ENCODE measurements around the gene CCDC141. TPM values are rescaled to one million over a fixed set of nuclear protein-coding genes. Genes with fewer than 3 reads are reported as not detected.

Gene CCDC141
- polyA plus RNA-seq, 3 donors from 2014 or later = 0.69 to 1.5 TPM; not detected in 1

DNA sequence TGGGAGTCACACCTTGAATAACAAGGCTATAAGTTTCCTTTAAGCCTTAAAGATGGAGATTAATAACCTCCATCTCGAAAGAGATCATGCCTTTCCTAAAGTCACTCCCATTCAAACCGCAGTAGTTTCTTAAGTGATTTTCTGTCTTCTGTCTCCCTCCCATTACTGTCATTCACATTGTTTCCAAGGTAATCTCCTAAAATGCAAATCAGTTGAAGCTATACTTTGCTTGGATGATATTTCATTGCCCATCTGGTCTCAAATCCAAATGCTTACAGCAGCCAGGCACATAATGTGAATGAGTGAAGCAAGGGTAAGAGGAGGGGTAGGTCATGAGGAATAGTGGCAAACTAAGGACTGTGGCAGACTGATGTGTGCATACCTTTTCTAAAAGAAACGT lies 116.4 kb downstream of the CCDC141 start:
- DNase-seq = no peak
- H3K4me1 Mint-ChIP-seq = no peaks in the 10 kb centered on the region
- H3K36me3 Mint-ChIP-seq = peaks cover 0 to 16% (median 0%) of the 10 kb centered on the region in 3 donors
- H3K9me3 Mint-ChIP-seq = peaks cover 0 to 6% (median 1%) of the 10 kb centered on the region in 6 donors
- no peak overlapping the region for H3K27ac Mint-ChIP-seq
- no peak overlapping the region for H3K4me3 Mint-ChIP-seq
- H3K27me3 Mint-ChIP-seq (ENCODE audit: low read depth in 3 of 3) = peaks cover 0 to 7% (median 0%) of the 10 kb centered on the region in 3 donors

DNA sequence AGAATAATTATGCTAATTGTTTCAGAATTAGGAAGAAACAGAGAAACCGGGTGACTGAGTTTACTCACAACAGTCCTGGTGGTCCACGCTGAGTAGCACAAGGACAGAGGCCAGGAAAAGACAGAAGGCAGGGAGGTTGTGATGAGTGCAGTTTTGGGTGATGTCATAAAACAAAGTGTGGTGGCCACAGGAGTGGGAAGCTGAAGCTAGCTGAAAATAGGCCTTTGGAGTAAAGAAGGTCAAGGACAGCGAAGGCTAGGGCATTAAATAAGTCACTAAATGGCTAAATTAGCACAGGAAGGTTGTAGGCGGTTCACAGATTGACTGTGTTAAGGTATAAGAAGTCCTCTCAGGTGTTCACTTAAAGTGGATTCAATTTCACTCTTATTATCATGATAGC lies 121.9 kb downstream of the CCDC141 start:
- H3K27me3 Mint-ChIP-seq (ENCODE audit: low read depth in 3 of 3) = peaks cover 0 to 5% (median 0%) of the 10 kb centered on the region in 3 donors
- DNase-seq = no peak
- H3K4me3 Mint-ChIP-seq = no peak overlapping the region
- peaks cover 0 to 2% (median 0%) of the 10 kb centered on the region in 6 donors for H3K9me3 Mint-ChIP-seq
- H3K27ac Mint-ChIP-seq = no peak overlapping the region
- H3K4me1 Mint-ChIP-seq = no peaks in the 10 kb centered on the region
- peaks cover 0 to 4% (median 0%) of the 10 kb centered on the region in 3 donors for H3K36me3 Mint-ChIP-seq

DNA sequence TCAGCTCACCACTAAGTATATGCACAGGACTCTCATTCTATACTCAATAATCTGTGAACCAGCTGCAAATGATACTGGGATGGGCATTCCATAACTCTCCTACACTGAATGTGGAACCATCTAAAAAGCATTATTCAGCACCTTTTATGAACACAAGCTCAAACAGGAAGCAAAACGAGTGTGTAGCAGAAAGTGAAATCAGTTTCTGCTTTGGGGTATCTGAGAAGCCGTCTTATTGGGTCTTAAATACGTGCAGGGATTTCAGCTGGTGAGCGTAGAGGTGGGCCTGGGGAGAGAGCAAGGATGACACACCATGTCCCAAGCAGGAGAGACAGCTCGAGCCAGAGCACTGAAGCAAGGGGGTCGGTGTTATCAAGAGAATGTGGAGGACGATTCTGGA lies 122.8 kb downstream of the CCDC141 start:
- no peak overlapping the region for H3K4me3 Mint-ChIP-seq
- no peaks in the 10 kb centered on the region for H3K4me1 Mint-ChIP-seq
- no peak overlapping the region for H3K27ac Mint-ChIP-seq
- H3K27me3 Mint-ChIP-seq (ENCODE audit: low read depth in 3 of 3) = peaks cover 0 to 5% (median 0%) of the 10 kb centered on the region in 3 donors
- H3K36me3 Mint-ChIP-seq = peaks cover 0 to 4% (median 0%) of the 10 kb centered on the region in 3 donors
- no peak for DNase-seq
- H3K9me3 Mint-ChIP-seq = peaks cover 0 to 2% (median 0%) of the 10 kb centered on the region in 6 donors

DNA sequence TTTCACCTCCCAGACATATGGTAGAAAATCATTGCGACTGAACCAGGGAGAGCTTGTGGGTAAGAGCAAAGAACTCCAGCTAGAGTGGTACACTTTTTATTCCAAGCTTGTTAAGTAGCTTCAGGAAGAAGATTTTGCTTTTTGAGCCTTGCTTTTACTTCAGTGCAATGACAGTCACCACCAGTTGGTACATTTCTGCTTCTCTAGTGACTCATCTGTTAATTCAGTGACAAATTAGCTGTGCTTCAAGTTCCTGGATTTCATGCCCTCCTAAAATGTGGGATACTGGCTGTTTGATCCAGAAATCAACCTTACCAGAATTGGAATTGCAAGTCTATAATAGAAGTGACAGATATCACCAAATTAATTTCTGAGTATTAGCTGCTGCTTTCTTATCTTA lies 125.1 kb downstream of the CCDC141 start:
- Mint-ChIP-seq H3K9me3 (no peaks in the 10 kb centered on the region), H3K27me3 (ENCODE audit: low read depth in 3 of 3) (peaks cover 0 to 1% (median 0%) of the 10 kb centered on the region in 3 donors), H3K36me3 (no peaks in the 10 kb centered on the region), H3K4me1 (no peaks in the 10 kb centered on the region), H3K27ac (no peak overlapping the region), H3K4me3 (no peak overlapping the region)
- no peak for DNase-seq

DNA sequence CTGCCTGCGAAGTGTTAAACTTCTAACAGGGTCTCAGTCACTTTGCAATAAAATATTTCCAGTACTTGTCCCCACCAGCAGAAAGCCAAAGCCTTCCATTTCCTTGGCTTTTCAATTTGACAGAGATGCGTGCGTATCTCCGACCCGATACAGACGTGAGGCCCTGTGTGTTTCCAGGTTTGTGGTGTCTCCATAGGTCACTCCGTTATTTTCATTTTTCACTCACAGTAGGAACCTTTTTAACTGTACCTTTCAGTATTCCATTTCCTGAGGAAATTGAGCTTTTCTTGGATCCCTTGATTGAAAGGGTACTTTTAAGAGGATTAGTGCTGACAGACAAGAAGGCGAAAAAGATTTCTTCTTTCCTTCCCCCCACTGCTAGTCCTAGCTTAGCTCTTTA lies 126.4 kb downstream of the CCDC141 start:
- DNase-seq = no peak
- no peaks in the 10 kb centered on the region for H3K36me3 Mint-ChIP-seq

DNA sequence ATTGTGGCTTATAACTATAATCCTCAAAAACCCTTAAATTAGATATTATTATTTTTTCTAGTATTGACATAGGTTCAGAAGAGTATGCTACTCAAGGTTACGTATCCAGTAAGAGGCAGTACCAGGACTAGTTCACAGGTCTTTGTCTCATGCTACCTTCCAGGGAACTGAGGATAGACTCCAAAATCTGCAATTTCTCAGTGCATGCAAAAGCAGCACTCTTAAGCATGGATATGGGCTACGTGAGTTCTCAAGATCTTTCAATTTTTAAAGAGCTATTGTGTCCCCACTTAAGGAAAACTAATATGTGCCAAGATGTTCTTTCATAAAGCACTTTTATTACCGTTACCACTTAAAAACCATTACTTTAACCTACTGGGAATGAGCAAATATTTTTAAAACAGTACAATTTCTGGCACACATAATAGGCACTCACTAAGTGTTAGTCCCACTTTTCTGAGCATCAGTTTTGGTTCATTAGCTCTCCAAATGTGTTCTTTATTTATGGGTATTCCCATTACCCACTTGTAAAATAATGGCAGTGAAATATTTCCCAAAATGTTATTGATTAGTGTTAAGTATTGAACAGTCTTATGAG lies 128.9 kb downstream of the CCDC141 start:
- no peaks in the 10 kb centered on the region for H3K9me3 Mint-ChIP-seq
- H3K4me3 Mint-ChIP-seq = no peak overlapping the region
- H3K4me1 Mint-ChIP-seq = no peaks in the 10 kb centered on the region
- no peak for DNase-seq
- H3K27me3 Mint-ChIP-seq (ENCODE audit: low read depth in 3 of 3) = no peaks in the 10 kb centered on the region
- H3K27ac Mint-ChIP-seq = no peak overlapping the region
- no peaks in the 10 kb centered on the region for H3K36me3 Mint-ChIP-seq

More for the DNA sequence above, 126.4 kb downstream of the CCDC141 start:
- H3K4me1 Mint-ChIP-seq = no peaks in the 10 kb centered on the region
- peaks cover 0 to 1% (median 0%) of the 10 kb centered on the region in 3 donors for H3K27me3 Mint-ChIP-seq (ENCODE audit: low read depth in 3 of 3)
- H3K4me3 Mint-ChIP-seq = no peak overlapping the region
- no peaks in the 10 kb centered on the region for H3K9me3 Mint-ChIP-seq
- H3K27ac Mint-ChIP-seq = no peak overlapping the region

DNA sequence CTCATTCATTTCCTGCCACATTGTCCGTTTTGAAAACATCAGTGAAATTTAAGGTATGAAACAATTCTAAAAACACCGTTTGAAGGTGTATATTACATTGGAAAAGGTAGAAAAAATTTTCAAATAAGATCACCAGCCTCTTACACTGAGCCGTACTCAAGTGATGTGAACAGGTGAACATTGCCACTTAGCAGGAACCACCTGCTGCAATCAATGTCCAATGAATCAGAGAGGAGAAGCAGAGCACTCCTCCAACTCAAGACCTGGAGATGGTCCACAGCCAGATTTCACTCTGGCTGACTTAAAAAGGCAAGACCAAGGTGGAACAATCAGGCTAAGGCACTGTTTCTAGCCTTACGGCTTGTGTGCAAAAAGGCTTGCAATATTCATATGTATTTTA lies 132.4 kb downstream of the CCDC141 start:
- Mint-ChIP-seq H3K4me3 (no peak overlapping the region), H3K27ac (no peak overlapping the region), H3K4me1 (no peaks in the 10 kb centered on the region), H3K27me3 (ENCODE audit: low read depth in 3 of 3) (peaks cover 0 to 3% (median 1%) of the 10 kb centered on the region in 3 donors), H3K9me3 (no peaks in the 10 kb centered on the region), H3K36me3 (no peaks in the 10 kb centered on the region)
- no peak for DNase-seq

DNA sequence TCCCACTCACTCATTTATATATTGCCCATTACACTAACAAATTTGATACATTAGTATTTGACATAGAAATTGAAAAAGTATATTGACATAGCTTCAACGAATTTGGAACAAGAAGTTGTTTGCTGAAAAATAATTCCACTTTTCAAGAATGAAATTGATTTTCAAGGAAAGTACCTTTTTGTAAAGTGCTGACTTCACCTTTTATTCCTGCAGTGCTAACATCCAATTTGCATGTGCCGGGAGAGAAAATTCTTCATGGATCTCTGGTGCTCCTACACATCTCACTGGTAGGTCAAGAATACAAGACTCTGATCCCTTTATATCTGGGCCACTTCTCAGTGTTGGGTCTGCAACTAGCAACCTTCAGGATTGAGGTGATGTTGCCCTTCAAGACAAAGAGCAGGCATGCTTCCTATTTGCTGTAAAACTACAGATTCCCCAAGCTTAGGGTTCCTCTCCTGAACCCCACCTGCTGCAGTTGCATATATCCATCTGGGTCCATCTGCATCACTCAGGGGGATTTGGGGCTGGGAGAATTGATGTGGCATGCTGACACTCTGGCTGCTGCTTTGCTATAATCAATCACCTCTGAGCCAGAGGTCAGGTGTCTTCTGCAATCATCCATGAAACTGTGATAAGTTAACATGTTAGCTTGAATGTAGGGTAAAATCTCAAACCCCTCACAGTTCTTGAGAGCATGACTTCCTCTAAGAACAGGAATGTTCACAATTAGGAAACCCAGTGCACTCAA lies 134.3 kb downstream of the CCDC141 start:
- H3K27me3 Mint-ChIP-seq (ENCODE audit: low read depth in 3 of 3) = peaks cover 0 to 3% (median 1%) of the 10 kb centered on the region in 3 donors
- H3K36me3 Mint-ChIP-seq = no peaks in the 10 kb centered on the region
- no peak overlapping the region for H3K4me3 Mint-ChIP-seq
- H3K27ac Mint-ChIP-seq = no peak overlapping the region
- H3K9me3 Mint-ChIP-seq = no peaks in the 10 kb centered on the region
- H3K4me1 Mint-ChIP-seq = no peaks in the 10 kb centered on the region
- no peak for DNase-seq

DNA sequence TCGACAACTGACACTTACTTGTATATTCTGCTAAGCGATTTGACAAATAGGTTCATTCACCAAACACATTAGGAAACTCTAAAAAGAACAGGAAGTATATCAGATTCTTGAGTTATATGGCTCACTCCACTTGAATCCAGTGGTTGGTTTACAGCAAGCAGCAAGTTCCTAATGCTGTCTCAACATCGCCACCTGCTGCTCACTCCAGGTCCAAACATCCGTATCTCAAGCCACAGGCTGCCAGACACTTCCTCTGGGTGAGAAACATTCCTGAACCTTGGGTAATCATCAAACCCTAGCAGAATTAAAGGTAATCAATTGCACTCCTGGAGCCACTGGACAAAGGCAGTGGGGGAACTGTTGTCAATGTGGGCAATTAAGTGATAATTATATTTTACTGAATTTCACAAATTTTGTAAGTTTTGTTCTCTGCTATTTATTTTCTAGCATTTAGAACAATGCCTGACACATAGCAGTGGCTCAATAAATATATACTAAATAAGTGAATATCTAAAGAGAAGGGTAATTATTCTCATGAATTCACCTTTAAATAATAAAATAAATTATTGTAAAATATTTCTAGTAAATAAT lies 135.6 kb downstream of the CCDC141 start:
- DNase-seq = peak; percentile 40 to 46 (median 41)
- Mint-ChIP-seq H3K36me3 (no peaks in the 10 kb centered on the region), H3K9me3 (no peaks in the 10 kb centered on the region), H3K4me1 (no peaks in the 10 kb centered on the region), H3K4me3 (no peak overlapping the region), H3K27ac (no peak overlapping the region), H3K27me3 (ENCODE audit: low read depth in 3 of 3) (peaks cover 0 to 7% (median 1%) of the 10 kb centered on the region in 3 donors)

DNA sequence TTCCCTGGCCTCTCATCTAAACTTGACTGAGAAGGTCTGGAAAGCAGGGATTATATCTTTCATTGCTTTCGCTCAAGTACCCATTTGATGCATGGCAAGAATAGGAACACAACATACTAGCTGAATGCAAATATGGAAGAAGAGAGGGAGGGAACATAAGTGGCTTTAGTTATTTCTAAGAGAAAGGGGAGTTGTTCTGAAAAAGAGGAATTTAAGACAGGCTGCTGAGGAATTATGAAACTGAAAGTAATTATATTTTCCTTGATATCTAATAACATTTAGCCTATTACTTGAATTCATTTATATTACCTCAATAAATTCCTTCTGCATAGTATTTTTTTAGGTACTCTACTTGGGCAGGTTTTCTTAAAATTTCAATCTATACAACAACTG lies 136.9 kb downstream of the CCDC141 start:
- H3K36me3 Mint-ChIP-seq = no peaks in the 10 kb centered on the region
- H3K9me3 Mint-ChIP-seq = no peaks in the 10 kb centered on the region
- no peak for DNase-seq
- no peak overlapping the region for H3K27ac Mint-ChIP-seq
- no peaks in the 10 kb centered on the region for H3K4me1 Mint-ChIP-seq
- H3K27me3 Mint-ChIP-seq (ENCODE audit: low read depth in 3 of 3) = peaks cover 0 to 7% (median 1%) of the 10 kb centered on the region in 3 donors
- no peak overlapping the region for H3K4me3 Mint-ChIP-seq

DNA sequence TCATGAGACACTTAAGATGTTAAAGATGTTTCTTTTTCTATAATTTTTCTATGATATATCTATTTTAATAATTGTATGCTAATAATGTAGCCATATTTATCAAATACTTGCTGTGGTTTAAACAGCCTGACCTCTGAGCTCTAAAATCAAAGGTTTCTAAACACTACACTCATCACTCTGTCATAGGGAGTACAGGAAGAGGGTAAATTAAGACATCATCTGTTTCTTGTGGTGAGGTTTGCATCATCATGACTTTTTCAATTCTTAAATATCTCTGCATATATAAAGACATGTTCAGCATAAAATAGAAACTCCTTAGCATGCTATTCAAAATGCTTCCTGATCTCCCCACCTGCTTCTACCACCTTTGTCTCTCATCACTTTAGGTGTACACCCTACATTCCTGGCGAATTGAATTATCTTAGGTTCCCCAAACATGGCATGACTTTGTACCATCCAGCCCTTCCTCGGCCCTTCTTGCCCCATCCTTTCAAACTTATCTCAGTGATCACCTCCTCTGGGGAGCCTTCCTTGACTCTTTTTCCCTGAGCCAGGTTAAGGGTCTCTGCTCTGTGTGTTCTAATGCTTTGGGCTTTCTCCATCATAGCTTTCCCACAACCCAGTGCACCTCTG lies 137.4 kb downstream of the CCDC141 start:
- Mint-ChIP-seq H3K27ac (no peak overlapping the region), H3K36me3 (no peaks in the 10 kb centered on the region), H3K27me3 (ENCODE audit: low read depth in 3 of 3) (peaks cover 0 to 7% (median 1%) of the 10 kb centered on the region in 3 donors), H3K4me1 (no peaks in the 10 kb centered on the region), H3K9me3 (no peaks in the 10 kb centered on the region), H3K4me3 (no peak overlapping the region)
- no peak for DNase-seq

DNA sequence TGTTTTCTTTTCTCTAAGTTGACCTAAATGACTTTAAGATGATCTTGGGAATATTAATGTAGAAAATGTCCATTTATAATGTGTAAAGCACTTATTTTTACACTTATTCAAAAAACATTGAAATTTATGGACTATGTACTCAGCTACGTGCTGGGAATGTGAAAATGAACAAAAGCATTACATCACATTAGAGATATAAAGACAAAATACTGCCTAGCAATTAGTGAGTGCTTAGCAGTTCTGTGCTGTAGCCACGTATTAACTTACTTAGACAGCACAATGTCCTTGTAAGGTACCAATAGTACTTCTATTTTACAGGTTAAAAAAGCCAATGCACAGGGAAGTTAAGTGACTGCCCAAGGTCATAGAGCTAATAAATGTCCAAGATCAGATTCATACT lies 138.9 kb downstream of the CCDC141 start:
- Mint-ChIP-seq H3K9me3 (no peaks in the 10 kb centered on the region), H3K4me3 (no peak overlapping the region), H3K27me3 (ENCODE audit: low read depth in 3 of 3) (peaks cover 0 to 7% (median 1%) of the 10 kb centered on the region in 3 donors), H3K4me1 (no peaks in the 10 kb centered on the region), H3K36me3 (no peaks in the 10 kb centered on the region), H3K27ac (no peak overlapping the region)
- no peak for DNase-seq

DNA sequence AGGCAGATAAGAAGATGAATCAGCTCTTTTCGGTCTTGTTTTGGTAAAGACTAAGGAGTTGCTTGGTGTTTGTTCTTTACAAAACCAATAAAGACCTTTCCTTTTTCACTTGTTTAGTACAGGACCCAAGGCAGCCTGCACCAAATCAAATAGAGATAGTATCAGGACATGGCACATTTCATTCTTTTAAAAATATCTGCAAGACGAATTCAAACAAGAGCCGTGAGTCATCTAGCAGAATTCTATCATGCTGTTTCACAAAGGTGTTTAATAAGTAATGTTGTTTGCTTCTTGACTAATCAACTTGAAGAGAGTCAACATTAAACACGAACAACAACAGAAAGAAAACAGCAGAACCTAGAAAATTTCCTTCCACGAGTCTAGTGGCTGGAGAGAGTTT lies 139.9 kb downstream of the CCDC141 start:
- Mint-ChIP-seq H3K4me3 (no peak overlapping the region), H3K36me3 (no peaks in the 10 kb centered on the region), H3K27ac (no peak overlapping the region), H3K4me1 (no peaks in the 10 kb centered on the region), H3K27me3 (ENCODE audit: low read depth in 3 of 3) (peaks cover 0 to 7% (median 1%) of the 10 kb centered on the region in 3 donors), H3K9me3 (no peaks in the 10 kb centered on the region)
- DNase-seq = no peak

DNA sequence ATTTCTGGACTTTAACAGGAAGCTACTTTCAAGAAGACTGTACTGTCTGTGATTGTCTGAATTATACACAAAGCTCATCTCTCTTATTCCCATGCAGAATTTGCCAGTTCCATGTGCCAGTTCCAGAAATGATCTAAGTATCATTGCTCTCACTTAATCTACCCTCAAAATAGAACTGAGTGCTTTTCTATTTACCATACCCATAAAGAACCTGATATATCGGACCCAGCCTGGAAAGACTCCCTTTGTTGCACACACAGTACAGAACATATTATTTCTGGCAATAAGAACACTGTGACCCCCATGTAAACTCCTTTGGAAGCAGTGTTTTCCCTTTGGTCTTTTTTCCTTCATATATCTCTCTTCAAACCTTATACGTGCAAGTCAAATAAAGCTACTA lies 140.4 kb downstream of the CCDC141 start:
- Mint-ChIP-seq H3K4me3 (no peak overlapping the region), H3K9me3 (peaks cover 0 to under 1% (median 0%) of the 10 kb centered on the region in 6 donors), H3K27me3 (ENCODE audit: low read depth in 3 of 3) (peaks cover 0 to 7% (median 1%) of the 10 kb centered on the region in 3 donors), H3K4me1 (no peaks in the 10 kb centered on the region), H3K27ac (no peak overlapping the region), H3K36me3 (peaks cover 0 to 2% (median 0%) of the 10 kb centered on the region in 3 donors)
- no peak for DNase-seq
